Neuronal stem cell (in vitro differentiated cells): ENCODE data around the gene CD247.
"Not testable (repeated sequence)": the region's sequence is repeated elsewhere in the genome, so short reads cannot be mapped to it uniquely, and the experiment has no call there.

ENCODE experiments used
- DNase-seq: peaks from one replicate; pipeline ENCODE4 v3.0.0-alpha.2; 2013; ENCODE audit warnings: low spot score
- H2AFZ ChIP-seq: one replicate; pipeline ENCODE4 v1.6.1; 2013; ENCODE audit warnings: mild to moderate bottlenecking, low read length, inconsistent platforms
- H2AK5ac ChIP-seq: 2 replicates; pipeline ENCODE4 v1.6.1; 2013; ENCODE audit warnings: low read depth, mild to moderate bottlenecking, inconsistent platforms, low read length, moderate library complexity, mixed read lengths
- H2BK120ac ChIP-seq: 2 replicates; pipeline ENCODE4 v1.6.1; 2013; ENCODE audit warnings: low read depth, mild to moderate bottlenecking, inconsistent platforms, low read length, moderate library complexity, mixed read lengths
- H2BK12ac ChIP-seq: one replicate; pipeline ENCODE4 v1.6.1; 2013; ENCODE audit warnings: low read length, inconsistent platforms
- H2BK15ac ChIP-seq: 2 replicates; pipeline ENCODE4 v1.6.1; 2013; ENCODE audit warnings: mild to moderate bottlenecking, low read length, inconsistent platforms, mixed read lengths
- H2BK5ac ChIP-seq: one replicate; pipeline ENCODE4 v1.6.1; 2013; ENCODE audit warnings: inconsistent platforms, mild to moderate bottlenecking, low read length, moderate library complexity
- H3K14ac ChIP-seq: one replicate; pipeline ENCODE4 v1.6.1; 2013; ENCODE audit warnings: low read length, inconsistent platforms
- H3K18ac ChIP-seq: 2 replicates; pipeline ENCODE4 v1.6.1; 2013; ENCODE audit warnings: low read length, inconsistent platforms
- H3K23ac ChIP-seq: 2 replicates; pipeline ENCODE4 v1.6.1; 2013; ENCODE audit warnings: low read depth, mild to moderate bottlenecking, mixed read lengths, low read length, inconsistent platforms; ENCODE audit not compliant: poor library complexity
- H3K27ac ChIP-seq: replicated peaks from 3 replicates; pipeline ENCODE4 v1.5.1; 2013; ENCODE audit warnings: low read length, inconsistent platforms
- H3K27me3 ChIP-seq, 3 experiments: 2 replicates each; pipeline ENCODE4 v1.6.1; 2013; ENCODE audit warnings: low read length in 3 of 3, mild to moderate bottlenecking in 2 of 3, inconsistent platforms in 1 of 3, low read depth in 1 of 3, mixed read lengths in 1 of 3, moderate library complexity in 1 of 3; ENCODE audit not compliant: control insufficient read depth in 3 of 3, insufficient read depth in 3 of 3
- H3K36me3 ChIP-seq, 2 donors: replicated peaks in 1 of 2; 2 replicates each; pipeline ENCODE4 v1.6.1; 2013; ENCODE audit warnings: low read length in 2 of 2; ENCODE audit not compliant: control insufficient read depth in 2 of 2, insufficient read depth in 2 of 2
- H3K4ac ChIP-seq: 2 replicates; pipeline ENCODE4 v1.6.1; 2013; ENCODE audit warnings: inconsistent platforms, mild to moderate bottlenecking, low read length, moderate library complexity
- H3K4me1 ChIP-seq, 2 donors: 1 replicate in 1 of 2; 2 replicates in 1 of 2; pipeline ENCODE4 v1.6.1; 2013; ENCODE audit warnings: low read length in 2 of 2, low read depth in 1 of 2; ENCODE audit not compliant: control insufficient read depth in 2 of 2, insufficient read depth in 1 of 2
- H3K4me2 ChIP-seq: one replicate; pipeline ENCODE4 v1.6.1; 2013; ENCODE audit warnings: mild to moderate bottlenecking, low read length, inconsistent platforms; ENCODE audit not compliant: insufficient read depth, poor library complexity, severe bottlenecking
- H3K4me3 ChIP-seq, 2 donors: 2 replicates each; pipeline ENCODE4 v1.5.1; 2013; ENCODE audit warnings: low read length in 2 of 2, mild to moderate bottlenecking in 2 of 2, inconsistent platforms in 1 of 2, moderate library complexity in 1 of 2
- H3K79me1 ChIP-seq: one replicate; pipeline ENCODE4 v1.6.1; 2013; ENCODE audit warnings: low read depth, mild to moderate bottlenecking, inconsistent platforms, low read length, moderate library complexity
- H3K9ac ChIP-seq: one replicate; pipeline ENCODE4 v1.6.1; 2013; ENCODE audit warnings: mild to moderate bottlenecking, low read depth, low read length, inconsistent platforms; ENCODE audit not compliant: poor library complexity
- H3K9me3 ChIP-seq, 2 donors: replicated peaks in 1 of 2; 2 replicates each; pipeline versions ENCODE3 to v1.6.1; 2013; ENCODE audit warnings: low read length in 2 of 2, mild to moderate bottlenecking in 2 of 2, inconsistent platforms in 1 of 2, low read depth in 1 of 2, mixed read lengths in 1 of 2, moderate library complexity in 1 of 2; ENCODE audit not compliant: control insufficient read depth in 2 of 2, insufficient read depth in 1 of 2
- H4K8ac ChIP-seq: one replicate; pipeline ENCODE4 v1.6.1; 2013; ENCODE audit warnings: low read depth, mild to moderate bottlenecking, inconsistent platforms, low read length, moderate library complexity
- H4K91ac ChIP-seq: one replicate; pipeline ENCODE4 v1.6.1; 2013; ENCODE audit warnings: low read length, low read depth, mild to moderate bottlenecking, inconsistent platforms; ENCODE audit not compliant: poor library complexity
- WGBS, 2 donors: extraction: QIAGEN DNeasy Blood & Tissue Kit; methylation state at CpG; one replicate each; pipeline ENCODE4 v1.1.7; 2013; ENCODE audit warnings: missing lambda C conversion rate in 2 of 2, mixed read lengths in 1 of 2; ENCODE audit not compliant: insufficient read length in 2 of 2, insufficient replicate concordance in 1 of 2; ENCODE audit errors: extremely low coverage in 2 of 2; 5-methylcytosine and 5-hydroxymethylcytosine counted together

The CD247 gene

DNA sequence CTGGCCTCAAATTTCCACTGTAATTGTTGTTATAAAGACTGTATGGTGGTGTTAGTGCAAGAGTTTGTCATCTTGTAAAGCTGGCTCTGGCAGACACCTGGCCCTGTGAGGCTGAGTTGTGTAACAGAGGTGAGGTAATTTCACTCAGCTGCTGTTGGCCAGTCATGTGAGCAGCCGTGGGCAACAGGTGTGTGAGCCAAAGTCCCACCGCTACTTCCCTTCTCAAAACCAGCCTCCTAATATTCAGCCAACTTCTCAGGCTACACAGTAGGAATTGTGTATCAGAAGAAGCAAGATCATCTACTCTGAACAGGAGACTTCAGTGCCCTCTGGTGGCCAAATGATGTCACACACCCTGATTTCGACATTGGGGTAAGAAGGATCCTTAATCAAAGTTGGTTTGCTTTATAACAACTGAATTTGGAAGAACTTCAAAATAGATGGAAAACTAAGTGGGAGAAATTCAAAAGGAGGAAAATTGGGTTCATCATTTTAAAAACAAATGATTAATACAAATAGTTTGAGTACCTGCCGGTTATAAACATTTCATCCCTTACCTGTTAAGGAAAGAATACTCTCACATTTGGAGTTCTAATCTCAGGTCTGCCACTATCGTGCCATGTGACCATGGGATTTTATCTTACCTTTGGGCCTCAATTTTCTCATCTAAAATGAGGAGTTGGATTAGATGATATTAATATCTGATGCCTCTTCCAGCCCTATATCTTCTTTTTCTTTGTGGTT, 37.8 kb upstream of the CD247 start:
- H3K36me3 ChIP-seq, result no peaks in the 10 kb centered on the region
- no peak overlapping the region for H3K4me3 ChIP-seq
- H3K4ac ChIP-seq, result no peak overlapping the region
- H3K4me1 ChIP-seq, result no peaks in the 10 kb centered on the region
- peak; percentile 76 for DNase-seq
- no peak overlapping the region for H4K8ac ChIP-seq
- H3K27ac ChIP-seq, result no peak overlapping the region
- no peak overlapping the region for H2AK5ac ChIP-seq
- no peak overlapping the region for H2BK120ac ChIP-seq
- H3K79me1 ChIP-seq, result no peaks in the 10 kb centered on the region
- no peak overlapping the region for H2BK5ac ChIP-seq
- no CpG with 5 or more reads among the region's 5 CpGs for WGBS, 2 donors
- H3K4me2 ChIP-seq, result no peak overlapping the region
- H3K9me3 ChIP-seq, result no peaks in the 10 kb centered on the region
- H2AFZ ChIP-seq, result no peak overlapping the region
- no peak overlapping the region for H3K14ac ChIP-seq
- H3K9ac ChIP-seq, result no peak overlapping the region
- no peak overlapping the region for H2BK12ac ChIP-seq
- no peak overlapping the region for H3K23ac ChIP-seq
- no peak overlapping the region for H2BK15ac ChIP-seq
- H3K18ac ChIP-seq, result no peak overlapping the region
- no peak overlapping the region for H4K91ac ChIP-seq
- H3K27me3 ChIP-seq, result peaks cover 0 to 9% (median 0%) of the 10 kb centered on the region in 3 experiments

GRCh38 chr1:167555072-167555471, 36.7 kb upstream of the CD247 start:
- not testable (repeated sequence) for H3K4me3 ChIP-seq, H3K4me2 ChIP-seq, H3K4me1 ChIP-seq, H2BK5ac ChIP-seq, H4K91ac ChIP-seq, H2BK120ac ChIP-seq, H2AK5ac ChIP-seq, H3K27me3 ChIP-seq, H2BK12ac ChIP-seq, H3K9ac ChIP-seq, H3K4ac ChIP-seq, H3K18ac ChIP-seq, H3K9me3 ChIP-seq, H3K79me1 ChIP-seq, H2AFZ ChIP-seq, H2BK15ac ChIP-seq, H4K8ac ChIP-seq, H3K23ac ChIP-seq, H3K14ac ChIP-seq, H3K36me3 ChIP-seq, H3K27ac ChIP-seq, DNase-seq
- no CpG with 5 or more reads among the region's 1 CpG for WGBS, 2 donors

GRCh38 chr1:167554028-167554779, 35.9 kb upstream of the CD247 start:
- no CpG with 5 or more reads among the region's 15 CpGs for WGBS, 2 donors
- Histone ChIP-seq H2BK120ac (no peak overlapping the region), H2BK15ac (no peak overlapping the region), H2BK12ac (no peak overlapping the region), H3K14ac (no peak overlapping the region), H3K9ac (no peak overlapping the region), H3K18ac (no peak overlapping the region), H3K27me3 (peaks cover 0 to 9% (median 0%) of the 10 kb centered on the region in 3 experiments), H2AK5ac (no peak overlapping the region), H3K23ac (no peak overlapping the region), H3K4ac (no peak overlapping the region), H3K27ac (no peak overlapping the region), H3K36me3 (no peaks in the 10 kb centered on the region), H3K4me3 (peak overlapping the region; percentile 72 to 78), H2BK5ac (no peak overlapping the region), H4K8ac (no peak overlapping the region), H3K4me2 (peak overlapping the region; percentile 79), H3K4me1 (no peaks in the 10 kb centered on the region), H3K9me3 (no peaks in the 10 kb centered on the region), H4K91ac (no peak overlapping the region), H2AFZ (peak overlapping the region; percentile 97), H3K79me1 (no peaks in the 10 kb centered on the region)
- DNase-seq, result no peak
